T-helper 9 cell (primary cell): Measurements from ENCODE around the gene SH3TC1.

Experiments used
- DNase-seq: peaks from one replicate; pipeline ENCODE4 v3.0.0-alpha.2; 2020

SH3TC1 gene

DNA sequence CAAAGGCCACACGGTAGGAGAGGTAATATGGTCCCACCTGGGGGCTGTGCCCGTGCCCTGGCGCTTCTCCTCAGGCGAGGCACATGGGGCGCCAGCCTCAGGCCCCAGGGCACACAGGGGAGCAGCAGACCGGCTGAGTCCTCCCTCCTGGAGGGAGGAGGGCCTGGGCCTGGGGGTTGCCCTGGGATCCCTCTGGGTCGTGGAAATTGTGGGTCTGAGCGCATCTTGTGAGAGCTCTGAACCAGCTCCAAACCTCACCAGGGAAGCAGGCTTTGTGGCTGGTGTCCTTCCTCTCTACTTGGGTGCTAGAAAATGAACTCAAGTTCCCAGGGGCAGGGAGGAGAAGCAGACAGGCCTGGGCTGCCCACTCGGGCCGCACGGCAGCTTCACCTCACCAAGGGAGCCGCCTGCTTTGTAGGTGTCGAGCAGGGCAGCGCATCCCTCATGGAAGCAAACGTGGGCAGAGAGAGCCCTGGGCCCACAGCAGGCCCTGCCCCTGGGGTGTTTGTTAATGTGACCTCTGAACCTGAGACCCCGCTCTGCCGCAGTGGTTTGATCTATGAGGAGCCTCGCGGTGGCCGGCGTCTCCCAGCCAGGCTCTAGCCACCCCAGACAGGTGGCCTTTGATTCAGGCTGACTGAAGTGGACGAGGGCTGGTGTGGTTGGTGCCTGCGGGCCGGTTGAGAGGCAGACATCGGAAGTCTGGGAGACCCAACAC is 81.2 kb downstream of the SH3TC1 start:
- no peak for DNase-seq

- no peak for DNase-seq
Observed at GRCh38 chr4:8280876-8281440, 81.9 kb downstream of the SH3TC1 start.

DNA sequence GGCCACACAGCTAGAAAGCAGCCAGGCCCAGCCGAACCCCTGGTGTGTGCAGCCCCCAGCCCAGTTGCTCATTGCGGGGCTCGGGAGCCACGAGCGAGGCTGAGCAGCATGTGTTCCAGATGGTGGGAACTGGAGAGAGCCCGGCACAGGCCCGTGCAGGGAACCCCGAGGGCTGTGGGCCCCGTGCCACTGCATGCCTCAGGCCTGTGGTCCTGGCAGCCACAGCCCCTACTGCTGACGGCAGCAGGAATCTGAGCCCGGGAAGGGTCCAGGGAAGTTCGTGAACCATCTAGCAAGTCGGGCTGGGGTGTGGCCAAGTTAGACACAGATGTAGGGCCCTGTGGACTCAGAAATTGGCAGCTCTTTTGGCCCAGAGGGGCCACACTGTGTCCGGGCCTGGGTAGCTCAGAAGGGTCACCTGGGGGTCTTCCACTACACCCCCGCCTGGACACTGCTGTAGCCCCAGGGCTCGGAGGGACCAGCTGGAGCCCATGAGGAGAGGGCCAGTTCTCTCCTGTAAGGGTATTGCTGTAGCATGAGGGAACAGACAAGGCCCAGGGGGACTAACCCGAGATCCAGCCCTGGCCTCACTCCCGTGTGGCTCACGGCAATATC is 82.5 kb downstream of the SH3TC1 start:
- DNase-seq = no peak

DNA sequence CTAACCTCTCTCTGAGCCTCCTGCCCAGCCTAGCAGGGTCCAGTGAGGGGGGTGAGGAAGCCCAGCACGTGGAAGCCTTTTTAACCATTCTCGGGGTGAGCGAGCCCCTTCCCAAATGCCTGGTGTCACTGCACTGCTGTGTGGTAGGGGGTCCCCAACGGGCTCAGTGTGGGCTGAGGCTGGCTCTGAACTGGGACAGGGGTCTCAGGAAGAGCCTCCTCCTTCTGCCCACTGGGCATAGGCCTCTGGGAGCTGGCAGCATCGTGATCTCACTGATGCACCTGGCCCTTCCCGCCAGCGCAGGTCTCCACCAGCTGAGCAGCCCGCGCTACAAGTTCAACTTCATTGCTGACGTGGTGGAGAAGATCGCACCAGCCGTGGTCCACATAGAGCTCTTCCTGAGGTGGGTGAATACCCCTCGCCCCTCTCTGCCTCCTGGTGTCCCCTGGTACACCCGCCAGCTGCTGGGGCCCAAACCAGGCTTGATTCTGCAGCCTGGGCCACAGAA is 83.1 kb downstream of the SH3TC1 start:
- no peak for DNase-seq

- DNase-seq = no peak
Observed at GRCh38 chr4:8282742-8283141, 83.7 kb downstream of the SH3TC1 start.

GRCh38 chr4:8283161-8283560 is 84.1 kb downstream of the SH3TC1 start:
- no peak for DNase-seq

DNA sequence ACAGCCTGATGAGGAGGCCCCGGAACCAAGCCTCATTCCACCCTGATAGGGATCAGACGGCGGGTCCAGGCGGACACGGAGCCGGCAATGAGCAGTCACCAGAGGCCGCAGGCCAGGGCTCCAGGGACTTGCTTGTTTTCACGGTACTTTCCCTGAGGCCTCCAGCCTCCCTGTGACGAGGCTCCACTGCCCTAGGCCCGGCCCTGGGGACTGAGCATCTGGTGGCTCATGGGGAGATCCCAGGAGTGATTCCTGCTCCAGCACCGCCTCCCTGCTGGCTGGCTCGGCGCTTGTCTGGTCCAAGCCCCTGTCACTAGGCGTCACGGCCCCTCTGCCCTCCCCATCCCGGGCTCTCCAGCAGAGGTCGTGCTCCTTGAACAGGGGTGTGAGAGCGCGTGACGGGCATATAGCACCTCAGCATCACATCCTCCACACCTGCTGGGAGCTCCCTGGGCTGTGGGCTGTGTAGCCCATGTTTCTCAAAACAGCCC is 84.6 kb downstream of the SH3TC1 start:
- no peak for DNase-seq

GRCh38 chr4:8284391-8284790 is 85.3 kb downstream of the SH3TC1 start:
- DNase-seq = no peak

- DNase-seq = no peak
Observed at GRCh38 chr4:8285143-8285975, 86.3 kb downstream of the SH3TC1 start.

GRCh38 chr4:8285976-8286718 is 87.1 kb downstream of the SH3TC1 start:
- DNase-seq = no peak

GRCh38 chr4:8286719-8287342 is 87.7 kb downstream of the SH3TC1 start:
- DNase-seq = no peak

DNA sequence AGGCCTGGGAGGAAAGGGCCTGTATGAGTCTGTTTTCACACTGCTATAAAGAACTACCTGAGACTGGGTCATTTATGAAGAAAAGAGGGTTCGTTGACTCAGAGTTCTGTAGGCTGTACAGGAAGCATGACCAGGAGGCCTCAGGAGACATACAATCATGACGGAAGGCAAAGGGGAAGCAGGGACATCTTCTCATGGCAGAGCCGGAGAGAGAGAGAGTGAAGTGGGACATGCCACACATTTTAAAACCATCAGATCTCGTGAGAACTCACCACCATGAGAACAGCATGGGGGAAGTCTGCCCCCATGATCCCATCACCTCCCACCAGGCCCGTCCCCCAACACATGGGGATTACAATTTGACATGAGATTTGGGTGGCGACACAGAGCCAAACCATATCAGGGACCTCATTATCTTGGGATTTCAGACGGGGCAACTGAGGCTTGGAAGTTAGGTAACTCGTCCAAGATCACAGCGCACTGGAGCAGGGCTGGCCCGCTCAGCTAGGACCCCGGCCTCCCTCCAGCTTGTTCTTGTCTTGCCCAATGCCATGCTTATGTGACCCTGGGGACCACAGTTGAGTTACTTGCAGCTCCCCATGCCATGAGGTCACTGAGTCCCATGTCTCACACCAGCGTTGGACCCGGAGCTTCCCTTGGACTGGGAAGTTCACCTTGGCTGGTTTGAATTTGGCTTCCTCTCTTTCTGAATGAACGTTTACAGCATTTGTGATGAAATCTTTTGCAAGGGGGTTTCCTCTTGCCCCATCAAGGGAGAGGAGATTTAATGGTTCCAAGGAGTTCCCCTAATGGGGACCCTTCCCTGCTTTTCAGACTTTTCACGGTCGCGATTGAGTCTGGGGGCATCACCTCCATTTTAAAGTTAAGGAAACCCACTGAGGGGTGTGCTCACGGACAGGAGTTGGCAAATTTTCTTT is 88.5 kb downstream of the SH3TC1 start:
- DNase-seq = no peak

GRCh38 chr4:8289151-8289750 is 90.2 kb downstream of the SH3TC1 start:
- DNase-seq = no peak

- no peak for DNase-seq
Observed at GRCh38 chr4:8289956-8290700, 91.0 kb downstream of the SH3TC1 start.

- no peak for DNase-seq
Observed at GRCh38 chr4:8290701-8290970, 91.5 kb downstream of the SH3TC1 start.
